ENCODE data around the gene HNRNPA0.
"Not testable (repeated sequence)": the region's sequence is repeated elsewhere in the genome, so short reads cannot be mapped to it uniquely, and the experiment has no call there.

The HNRNPA0 gene

DNA sequence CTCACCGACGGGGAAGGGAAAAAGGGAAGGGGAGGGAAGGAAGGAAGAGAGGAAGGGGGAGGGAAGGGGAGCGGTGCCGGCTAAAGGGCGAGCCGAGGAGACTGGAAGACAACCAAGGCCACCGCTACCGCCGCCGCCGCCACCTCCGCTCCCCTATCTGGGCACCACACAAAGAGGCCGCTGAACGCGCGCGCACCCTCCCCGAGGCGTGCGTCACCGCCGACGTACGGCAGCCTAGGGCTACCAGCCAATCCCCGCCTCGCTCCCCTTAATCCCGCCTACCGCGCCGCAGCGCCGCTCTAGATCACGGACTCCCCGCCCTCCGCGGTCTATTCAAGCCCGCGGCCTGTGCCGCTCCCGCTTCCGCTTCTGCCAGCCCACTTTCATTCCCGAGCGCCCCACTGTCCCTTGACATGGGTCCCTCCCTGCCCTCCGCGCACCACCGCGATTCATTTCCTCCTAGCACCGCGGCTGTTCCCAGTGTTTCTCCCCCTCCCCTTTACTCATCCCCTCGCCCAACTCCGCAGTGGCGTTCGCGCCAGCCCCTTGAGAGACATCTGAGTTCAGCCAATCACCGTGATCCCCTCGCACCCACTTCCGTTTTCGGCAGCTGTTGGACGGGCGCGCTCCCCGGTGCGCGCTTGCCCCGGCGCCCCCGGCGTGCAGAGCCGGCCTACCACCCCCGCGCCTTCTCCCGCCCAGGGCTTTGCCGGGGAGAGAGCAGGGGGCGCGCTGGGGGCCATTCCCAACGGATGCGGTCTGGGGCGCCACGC, at the start of gene HNRNPA0:
HNRNPA0 (minus strand) TSS at position 176 of the 773 bp plus-strand sequence. CDS start 297 bp downstream, outside the sequence.
- DNase-seq (ENCODE audit: low read depth) = peak; percentile 79

DNA sequence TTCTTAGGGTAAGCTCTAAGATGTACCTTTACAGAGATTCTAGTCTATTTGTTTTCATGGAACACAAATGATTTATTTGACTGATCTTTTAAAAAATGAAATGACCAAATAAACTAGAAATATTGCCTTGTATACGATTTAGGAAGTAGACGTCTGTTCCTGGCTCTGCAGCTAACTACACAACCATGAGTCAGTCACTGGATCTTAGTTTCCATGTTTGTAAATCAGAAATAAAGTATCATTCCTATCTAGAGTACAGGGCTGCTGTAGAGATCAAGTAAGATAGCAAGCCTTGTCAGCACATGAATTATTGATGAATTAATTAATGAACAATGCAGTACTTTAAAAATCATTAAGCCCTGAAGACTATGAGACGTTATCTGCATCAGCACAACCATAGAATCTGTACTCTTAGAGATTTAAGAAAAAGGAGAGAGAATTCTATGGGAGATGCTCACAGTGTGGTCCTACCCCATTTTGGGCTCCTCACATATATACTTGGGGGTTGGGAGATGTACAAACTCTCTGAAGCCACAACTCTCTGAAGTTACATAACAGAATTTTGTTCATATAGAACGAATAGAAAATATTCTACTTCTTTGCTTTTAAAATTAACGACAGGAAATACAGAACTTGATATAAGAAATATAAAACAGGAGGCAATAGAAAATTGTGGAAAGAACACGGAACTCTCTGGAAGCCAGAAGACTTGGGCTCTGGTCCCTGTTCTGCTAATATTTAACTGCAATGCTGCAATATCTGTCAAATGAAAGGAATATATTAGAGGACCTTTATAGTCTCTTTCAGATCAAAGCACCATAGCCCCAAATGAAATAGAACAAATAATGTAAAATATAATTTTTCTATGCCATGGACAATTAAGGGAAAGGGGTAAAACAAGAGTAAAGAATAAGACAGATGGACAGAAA, 48.4 kb upstream of the HNRNPA0 start:
- DNase-seq (ENCODE audit: low read depth) = no peak

DNA sequence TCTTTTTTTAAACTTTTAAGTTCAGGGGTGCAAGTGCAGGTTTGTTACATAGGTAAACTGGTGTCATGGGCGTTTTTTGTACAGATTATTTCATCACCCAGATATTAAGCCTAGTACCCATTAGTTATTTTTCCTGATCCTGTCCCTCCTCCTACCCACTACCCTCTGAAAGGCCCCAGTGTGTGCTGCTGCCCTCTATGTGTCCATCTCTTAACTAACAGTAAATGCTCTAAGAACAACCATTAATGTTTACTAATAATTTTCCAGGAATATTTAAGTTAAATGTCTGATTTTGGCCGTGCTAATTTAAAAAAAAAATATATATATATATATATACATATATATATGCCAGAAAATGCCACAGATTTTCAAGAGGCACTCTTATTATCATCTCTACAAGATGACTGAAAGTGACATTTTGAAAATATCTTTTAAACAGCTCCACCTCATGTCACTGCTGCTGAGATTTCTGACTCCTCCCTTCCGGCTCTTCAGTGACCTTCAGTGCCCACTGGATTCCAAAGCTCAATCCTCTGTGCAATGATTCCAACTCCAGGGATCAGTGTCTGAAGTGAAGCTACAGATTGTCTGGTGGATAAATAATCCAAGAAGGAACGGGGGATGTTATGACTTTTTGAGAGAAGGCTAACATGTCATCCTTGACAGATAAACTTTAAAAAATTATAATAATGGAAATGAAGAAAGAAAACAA, 46.7 kb upstream of the HNRNPA0 start:
- no peak for DNase-seq (ENCODE audit: low read depth)

DNA sequence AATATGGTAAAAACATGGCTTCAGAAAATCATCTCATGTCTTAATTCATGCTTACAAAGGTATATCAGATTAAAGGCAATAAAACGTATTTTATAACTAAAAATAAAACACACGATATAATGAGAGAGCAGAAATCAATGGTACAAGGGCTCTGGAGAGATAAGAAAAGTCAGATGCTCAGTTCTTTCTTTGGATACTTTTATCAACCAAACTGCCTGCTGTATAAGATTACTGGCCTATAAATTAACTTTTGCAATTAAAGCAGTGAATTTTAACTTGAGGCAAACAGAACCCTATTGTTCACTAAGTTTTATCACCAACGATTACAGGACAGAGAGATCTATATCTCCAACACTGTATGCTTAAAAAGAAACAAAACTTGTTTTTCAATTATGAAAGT, 42.1 kb upstream of the HNRNPA0 start:
- no peak for DNase-seq (ENCODE audit: low read depth)

DNA sequence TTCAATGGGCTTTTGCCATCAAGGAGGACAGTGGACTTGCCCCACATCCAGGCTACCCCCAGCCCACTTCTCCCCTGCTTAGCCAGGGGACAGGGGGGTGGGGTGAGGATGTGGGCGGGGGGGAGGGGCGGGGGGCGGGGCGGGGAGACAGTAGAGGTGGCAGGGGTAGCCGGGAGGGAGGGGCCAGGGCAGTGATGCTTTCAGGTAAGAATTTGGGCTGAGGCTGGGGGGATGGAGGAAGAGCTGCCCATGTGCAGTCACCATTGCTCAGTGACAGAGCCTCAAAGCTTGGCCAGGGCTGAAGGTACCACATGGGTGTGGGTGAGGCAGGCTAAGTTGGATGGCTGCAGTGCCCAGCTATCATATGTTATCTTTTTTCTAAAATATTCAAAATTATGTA, 40.7 kb upstream of the HNRNPA0 start:
- no peak for DNase-seq (ENCODE audit: low read depth)

DNA sequence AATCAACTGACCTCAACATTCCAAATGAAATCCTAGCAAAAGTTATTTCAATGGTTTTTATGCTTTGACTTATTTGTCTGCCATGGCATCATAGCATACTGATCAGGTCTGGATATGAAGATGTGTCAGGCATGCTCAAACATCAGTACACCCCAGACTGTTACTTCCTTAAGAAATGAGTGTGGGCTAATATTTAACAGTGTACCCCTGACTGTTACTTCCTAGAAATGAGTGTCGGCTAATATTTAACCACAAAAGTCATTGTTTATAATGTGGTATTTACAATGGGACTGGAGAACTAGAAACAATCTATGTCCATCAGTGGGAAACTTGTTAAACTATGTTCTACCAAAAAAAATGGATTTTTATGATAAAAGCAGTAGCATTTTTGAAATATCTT, 38.1 kb upstream of the HNRNPA0 start:
- no peak for DNase-seq (ENCODE audit: low read depth)

DNA sequence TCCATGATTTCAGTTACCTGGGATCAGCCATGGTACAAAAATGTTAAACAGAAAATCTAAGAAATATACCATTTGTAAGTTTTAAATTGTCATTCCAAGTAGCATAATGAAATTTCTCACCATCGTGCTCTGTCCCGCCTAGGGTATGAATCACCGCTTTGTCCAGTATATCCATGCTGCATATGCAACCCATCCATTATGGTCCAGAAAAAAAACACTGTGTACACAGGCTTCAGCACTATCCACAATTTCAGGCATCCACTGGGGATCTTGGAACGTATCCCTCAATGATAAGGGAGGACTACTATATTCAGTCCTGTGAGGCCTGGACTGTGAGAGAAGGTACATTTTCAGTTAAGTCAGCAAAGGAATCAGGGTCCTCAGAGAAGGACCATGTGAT, 37.6 kb upstream of the HNRNPA0 start:
- no peak for DNase-seq (ENCODE audit: low read depth)

DNA sequence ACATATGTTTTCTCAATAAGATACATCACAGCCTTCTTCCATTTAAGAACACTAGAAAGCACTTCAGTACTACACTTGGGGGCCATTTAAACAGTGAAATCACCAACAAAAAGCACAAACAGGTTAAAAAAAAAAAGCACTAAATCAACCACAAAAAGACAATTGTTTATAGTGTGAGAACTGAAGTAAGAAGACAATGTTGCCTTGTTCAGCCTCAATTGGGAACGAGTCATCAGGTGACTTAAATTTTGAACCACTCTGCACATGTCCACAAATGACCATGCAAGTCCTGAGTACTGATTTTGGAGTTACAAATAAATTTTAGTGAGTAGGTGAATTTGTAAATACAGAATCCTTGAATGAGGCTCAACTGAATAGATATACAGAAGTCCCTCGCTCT, 37.2 kb upstream of the HNRNPA0 start:
- no peak for DNase-seq (ENCODE audit: low read depth)

DNA sequence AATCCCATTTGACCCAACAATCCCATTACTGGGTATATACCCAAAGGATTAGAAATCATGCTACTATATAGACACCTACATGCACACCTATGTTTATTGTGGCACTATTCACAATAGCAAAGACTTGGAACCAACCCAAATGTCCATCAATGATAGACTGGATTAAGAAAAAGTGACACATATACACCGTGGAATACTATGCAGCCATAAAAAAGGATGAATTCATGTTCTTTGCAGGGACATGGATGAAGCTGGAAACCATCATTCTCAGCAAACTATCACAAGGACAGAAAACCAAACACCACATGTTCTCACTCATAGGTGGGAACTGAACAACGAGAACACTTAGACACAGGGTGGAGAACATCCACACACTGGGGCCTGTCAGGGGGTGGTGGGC, 34.4 kb upstream of the HNRNPA0 start:
- DNase-seq (ENCODE audit: low read depth) = not testable (repeated sequence)

DNA sequence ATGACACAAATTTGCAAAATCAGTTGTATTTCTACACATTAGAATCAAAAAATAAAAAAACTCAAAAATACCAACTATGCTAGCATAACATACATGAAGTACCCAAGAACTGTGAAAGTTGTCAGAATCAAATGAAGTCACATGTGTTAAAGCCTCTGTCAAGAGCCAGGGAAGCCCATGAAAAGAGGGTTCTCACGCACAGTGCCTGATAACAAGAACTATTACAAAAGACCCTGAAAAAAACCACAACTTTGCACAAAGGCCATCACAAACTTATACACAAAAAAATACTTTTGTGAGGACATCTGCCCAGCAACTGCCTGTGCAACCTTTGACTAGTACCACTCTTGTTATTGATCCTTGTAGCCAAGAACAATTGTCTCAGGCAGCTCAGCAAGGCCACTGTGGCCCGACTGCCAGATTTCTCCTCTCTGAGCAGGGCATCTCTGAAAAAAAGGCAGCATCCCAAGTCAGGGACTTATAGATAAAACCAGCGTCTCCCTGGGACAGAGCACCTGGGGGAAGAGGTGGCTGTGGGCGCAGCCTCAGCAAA, 28.9 kb upstream of the HNRNPA0 start:
- no peak for DNase-seq (ENCODE audit: low read depth)

DNA sequence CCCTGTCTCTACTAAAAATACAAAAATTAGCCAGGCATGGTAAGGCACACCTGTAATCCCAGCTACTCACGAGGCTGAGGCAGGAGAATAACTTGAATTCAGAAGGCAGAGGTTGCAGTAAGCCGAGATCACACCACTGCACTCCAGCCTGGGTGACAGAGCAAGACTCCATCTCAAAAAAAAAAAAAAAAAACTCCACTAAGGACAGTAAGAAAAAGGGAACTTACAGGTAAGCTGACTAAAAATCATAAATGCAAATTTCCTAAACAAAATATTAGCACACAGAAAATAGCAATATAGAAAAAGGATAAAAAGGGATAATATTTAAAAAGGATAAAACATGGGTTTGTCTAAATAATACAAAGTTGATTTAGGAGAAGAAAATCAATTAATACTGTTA, 27.9 kb upstream of the HNRNPA0 start:
- DNase-seq (ENCODE audit: low read depth) = no peak

DNA sequence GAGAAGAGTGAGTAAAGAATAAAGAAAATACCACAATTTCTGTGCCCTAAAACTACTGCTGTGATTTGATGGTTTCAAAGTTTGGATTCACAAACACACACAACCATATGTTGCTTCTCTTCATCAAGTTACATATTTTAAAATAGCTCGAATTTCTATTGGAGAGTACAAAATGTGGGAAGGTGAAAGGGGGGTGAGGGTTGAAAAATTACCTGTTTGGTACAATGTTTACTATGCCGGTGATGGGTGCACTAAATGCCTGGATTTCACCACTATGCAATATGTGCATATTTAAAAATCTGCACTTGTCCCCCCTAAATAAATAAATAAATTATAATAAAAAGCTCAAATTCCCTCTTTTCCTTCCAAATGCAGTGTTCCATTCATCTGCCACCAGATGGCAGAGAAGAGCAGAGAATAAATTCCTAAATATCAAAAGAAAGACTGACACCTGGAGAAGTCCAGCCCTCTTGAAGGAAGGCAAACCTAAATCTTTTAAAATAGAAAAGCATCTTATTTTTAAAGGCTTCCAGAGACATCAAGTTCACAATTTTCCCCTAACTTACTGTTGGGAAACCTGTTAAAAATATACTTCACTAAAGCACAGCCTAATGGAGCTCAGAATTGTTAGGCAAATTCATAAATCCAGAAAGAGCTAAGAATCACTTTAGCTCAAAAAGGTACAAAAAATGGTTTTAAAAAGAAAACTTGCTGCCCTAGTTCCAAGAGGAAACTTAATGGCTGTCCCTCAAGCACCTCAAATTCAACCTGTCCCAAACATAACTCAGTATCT, 24.8 kb upstream of the HNRNPA0 start:
- peak; percentile 3 for DNase-seq (ENCODE audit: low read depth)

DNA sequence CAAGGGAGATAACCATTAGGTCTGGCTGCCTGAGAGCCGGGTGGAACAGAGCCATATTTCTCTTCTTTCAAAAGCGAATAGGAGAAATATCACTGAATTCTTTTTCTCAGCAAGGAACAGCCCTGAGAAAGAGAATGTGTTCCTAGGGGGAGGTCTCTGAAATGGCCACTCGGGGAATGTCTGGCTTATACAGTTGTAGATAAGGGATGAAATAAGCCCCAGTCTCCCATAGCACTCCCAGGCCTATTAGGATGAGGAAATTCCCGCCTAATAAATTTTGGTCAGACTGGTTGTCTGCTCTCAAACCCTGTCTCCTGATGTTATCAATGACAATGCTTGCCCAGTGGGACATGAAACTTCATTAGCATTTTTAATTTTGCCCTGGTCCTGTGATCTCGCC, 13.8 kb upstream of the HNRNPA0 start:
- DNase-seq (ENCODE audit: low read depth) = not testable (repeated sequence)

DNA sequence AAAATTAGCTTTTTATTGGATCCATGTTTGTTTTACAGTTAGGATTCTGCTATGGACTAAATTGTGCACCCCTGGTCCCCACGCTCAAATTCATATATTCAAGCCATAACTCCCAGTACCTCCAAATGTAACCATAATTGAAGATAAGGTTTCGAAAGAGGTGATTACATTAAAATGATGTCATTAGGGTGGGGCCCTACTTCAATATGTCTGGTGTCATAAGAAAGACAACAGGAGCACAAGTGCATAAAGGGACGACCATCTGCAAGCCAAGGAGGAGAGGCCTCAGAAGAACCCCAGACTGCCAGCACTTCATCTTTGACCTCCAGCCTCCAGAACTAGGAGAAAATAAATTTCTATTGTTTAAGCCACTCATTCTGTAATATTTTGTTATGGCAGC, 7.4 kb upstream of the HNRNPA0 start:
- no peak for DNase-seq (ENCODE audit: low read depth)

DNA sequence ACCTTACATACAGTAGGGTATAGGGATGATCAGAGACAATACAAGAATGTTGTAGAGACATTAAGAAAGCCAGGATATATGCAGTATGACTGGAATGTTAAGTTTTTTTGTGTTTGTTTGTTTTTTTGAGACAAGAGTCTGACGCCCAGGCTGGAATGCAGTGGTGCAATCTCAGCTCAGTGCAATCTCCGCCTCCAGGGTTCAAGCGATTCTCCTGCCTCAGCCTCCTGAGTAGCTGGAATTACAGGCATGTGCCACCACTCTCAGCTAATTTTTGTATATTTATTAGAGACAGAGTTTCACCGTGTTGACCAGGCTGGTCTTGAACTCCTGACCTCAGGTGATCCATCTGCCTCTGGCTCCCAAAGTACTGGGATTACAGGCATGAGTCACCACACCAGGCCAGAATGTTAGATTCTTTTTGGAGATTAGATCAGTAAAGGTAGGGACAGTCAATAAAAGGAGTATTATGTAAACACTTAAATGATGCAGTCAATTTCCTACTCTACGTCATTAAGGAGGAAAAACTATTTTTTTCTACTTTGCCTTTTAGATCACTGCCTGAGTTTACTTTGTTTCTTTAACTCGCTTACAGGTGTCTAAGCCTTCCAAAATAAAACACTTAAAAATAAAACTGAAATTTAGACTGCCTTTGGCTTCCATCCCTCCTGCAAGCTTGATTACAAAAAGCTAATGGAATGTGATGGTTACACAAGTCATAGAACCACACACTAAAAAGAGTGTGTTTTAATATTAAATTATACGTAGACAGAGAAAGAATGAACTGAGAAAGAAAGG, 6.8 kb upstream of the HNRNPA0 start:
- no peak for DNase-seq (ENCODE audit: low read depth)

DNA sequence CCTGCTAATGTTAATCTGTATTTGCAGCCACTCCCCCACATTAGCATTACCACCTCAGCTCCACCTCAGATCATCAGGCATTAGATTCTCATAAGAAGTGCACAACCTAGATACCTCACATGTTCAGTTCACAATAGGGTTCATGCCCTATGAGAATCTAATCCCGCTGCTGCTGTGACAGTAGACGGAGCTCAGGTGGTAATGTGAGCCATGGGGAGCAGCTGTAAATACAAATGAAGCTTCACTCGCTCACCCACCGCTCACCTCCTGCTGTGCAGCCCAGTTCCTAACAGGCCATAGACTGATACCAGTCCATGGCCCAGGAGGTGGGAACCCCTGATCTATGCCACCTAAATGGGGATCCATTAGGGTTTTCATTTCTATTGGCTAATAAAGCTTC, 6.1 kb upstream of the HNRNPA0 start:
- no peak for DNase-seq (ENCODE audit: low read depth)

DNA sequence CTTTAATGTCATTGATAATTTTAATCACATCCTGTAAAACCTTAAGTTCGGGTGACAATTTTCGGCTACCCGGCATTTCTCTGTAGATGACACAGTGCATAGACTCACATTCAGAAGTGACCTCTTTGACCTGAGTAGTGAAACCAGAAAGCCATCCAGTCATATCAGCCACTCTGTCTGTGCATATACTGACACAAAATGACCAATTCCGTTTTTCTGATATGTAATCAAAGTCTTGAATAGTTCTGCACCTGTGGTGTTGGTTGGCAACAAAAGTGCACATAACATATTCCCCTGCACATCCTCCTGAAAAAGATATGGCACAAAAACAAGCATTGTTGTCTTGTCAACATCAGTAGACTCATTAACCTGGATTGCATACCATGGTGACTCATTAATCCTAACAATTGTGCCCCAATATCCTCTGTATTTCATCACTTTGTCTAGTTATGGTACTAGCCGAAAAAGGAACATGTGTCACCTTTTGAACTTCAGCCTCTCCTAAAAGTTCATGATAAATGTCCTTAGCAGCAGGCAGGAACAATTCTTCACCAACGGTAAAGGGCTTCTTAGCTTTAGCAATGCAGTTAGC, 4.6 kb upstream of the HNRNPA0 start:
- no peak for DNase-seq (ENCODE audit: low read depth)

DNA sequence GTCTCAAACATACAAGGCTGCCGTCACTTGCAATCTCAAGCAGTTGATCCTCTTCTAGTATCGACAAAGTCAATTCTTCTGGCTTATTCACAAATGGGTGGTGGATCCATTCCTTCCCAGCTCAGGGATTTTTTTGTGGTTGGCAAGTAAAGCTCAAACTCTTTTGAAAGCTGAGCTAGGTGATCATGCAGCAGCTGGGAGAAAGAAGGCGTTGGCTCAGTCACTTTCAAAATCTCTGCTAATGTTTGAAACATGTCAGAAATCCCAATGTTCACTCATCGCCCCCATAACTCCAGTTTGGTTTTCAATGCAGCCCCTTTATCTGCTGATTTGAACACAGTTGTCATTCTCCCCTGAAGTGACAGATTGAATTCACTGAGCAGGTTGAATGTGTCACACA, 4.0 kb upstream of the HNRNPA0 start:
- no peak for DNase-seq (ENCODE audit: low read depth)

DNA sequence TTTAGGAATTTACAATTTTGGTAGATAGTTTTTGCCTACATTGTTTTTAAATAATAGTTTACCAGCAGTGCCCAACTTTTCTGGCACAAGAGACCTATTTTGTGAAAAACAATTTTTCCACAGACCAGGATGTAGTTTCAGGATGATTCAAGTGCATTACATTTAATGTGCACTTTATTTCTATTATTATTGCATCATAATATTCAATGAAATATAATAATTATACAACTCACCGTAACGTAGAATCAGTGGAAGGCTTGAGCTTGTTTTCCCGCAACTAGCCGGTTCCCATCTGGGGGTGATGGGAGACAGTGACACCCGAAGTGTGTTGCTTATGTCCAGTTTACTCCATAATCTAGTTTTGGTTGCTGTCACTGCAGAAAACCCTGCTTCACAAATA, 3.5 kb upstream of the HNRNPA0 start:
- DNase-seq (ENCODE audit: low read depth) = no peak
